GM12892 (cell line): ENCODE results near the gene LCK.

ENCODE experiments used
- POLR2A ChIP-seq: IDR thresholded peaks from 2 replicates; pipeline ENCODE4 v1.6.1; 2011; ENCODE audit warnings: low read depth, low read length, control low read depth
- POLR2AphosphoS5 ChIP-seq: IDR thresholded peaks from 2 replicates; pipeline ENCODE4 v1.6.1; 2011; ENCODE audit warnings: low read depth, low read length, control low read depth

DNA sequence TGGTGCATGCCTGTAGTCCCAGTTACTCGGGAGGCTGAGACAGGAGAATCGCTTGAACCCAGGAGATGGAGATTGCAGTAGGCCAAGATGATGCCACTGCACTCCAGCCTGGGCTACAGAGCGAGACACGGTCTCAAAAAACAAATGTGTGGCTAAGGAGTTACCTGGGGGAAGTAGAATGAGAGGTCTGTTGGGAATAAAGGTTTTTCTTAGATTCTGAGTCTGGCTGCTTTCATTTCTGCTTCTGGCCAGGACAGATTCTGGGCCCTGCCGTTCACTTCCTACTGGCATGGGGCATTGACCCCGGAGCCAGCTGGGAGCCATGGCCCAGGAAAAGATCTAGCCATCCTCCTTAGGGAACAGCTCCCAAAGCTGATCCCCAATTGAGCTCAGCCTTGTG is 42.6 kb upstream of the LCK start:
- TF ChIP-seq POLR2A (no peak), POLR2AphosphoS5 (no peak)
